ENCODE results near the gene HNRNPDL.

HNRNPDL gene

GRCh38 chr4:82382751-82383150 is 47.5 kb downstream of the HNRNPDL start:
- H3K27ac ChIP-seq (replicated peaks): no peak overlapping the region
- no peak overlapping the region for H3K4me3 ChIP-seq (replicated peaks; ENCODE audit: insufficient read depth, low read length)
- no peak for TF ChIP-seq SPI1 (IDR thresholded peaks at IDR 0.05; ENCODE audit: borderline replicate concordance, low read depth)
- no peak for TF ChIP-seq POLR2AphosphoS5 (IDR thresholded peaks at IDR 0.05; ENCODE audit: low read depth)
- TF ChIP-seq GABPA (IDR thresholded peaks at IDR 0.05; ENCODE audit: low read depth): no peak
- TF ChIP-seq CTCF (IDR thresholded peaks at IDR 0.05; ENCODE audit: insufficient read depth, low read length): no peak
- no peak for TF ChIP-seq REST (IDR thresholded peaks at IDR 0.05; ENCODE audit: insufficient replicate concordance, low read depth)
- DNase-seq (ENCODE audit: low read depth in 1 of 2, low spot score in 1 of 2): no peak
- no peaks in the 10 kb centered on the region for H3K27me3 ChIP-seq (ENCODE audit: insufficient read depth, poor library complexity, severe bottlenecking)

- no peak for TF ChIP-seq SPI1 (IDR thresholded peaks at IDR 0.05; ENCODE audit: borderline replicate concordance, low read depth)
- no peak for TF ChIP-seq REST (IDR thresholded peaks at IDR 0.05; ENCODE audit: insufficient replicate concordance, low read depth)
- no peak for TF ChIP-seq POLR2AphosphoS5 (IDR thresholded peaks at IDR 0.05; ENCODE audit: low read depth)
- TF ChIP-seq CTCF (IDR thresholded peaks at IDR 0.05; ENCODE audit: insufficient read depth, low read length): no peak
- no peak for TF ChIP-seq GABPA (IDR thresholded peaks at IDR 0.05; ENCODE audit: low read depth)
- no peak overlapping the region for H3K27ac ChIP-seq (replicated peaks)
- DNase-seq (ENCODE audit: low read depth in 1 of 2, low spot score in 1 of 2): no peak
These were observed 48.5 kb downstream of the HNRNPDL start for GRCh38 chr4:82381661-82382296.

GRCh38 chr4:82381235-82381634 is 49.0 kb downstream of the HNRNPDL start:
- Histone ChIP-seq H3K4me3 (replicated peaks; ENCODE audit: insufficient read depth, low read length) (no peak overlapping the region), H3K27me3 (ENCODE audit: insufficient read depth, poor library complexity, severe bottlenecking) (no peaks in the 10 kb centered on the region), H3K27ac (replicated peaks) (no peak overlapping the region)
- TF ChIP-seq GABPA (IDR thresholded peaks at IDR 0.05; ENCODE audit: low read depth): no peak
- DNase-seq (ENCODE audit: low read depth in 1 of 2, low spot score in 1 of 2): no peak

More at GRCh38 chr4:82381661-82382296, 48.5 kb downstream of the HNRNPDL start:
- H3K4me3 ChIP-seq (replicated peaks; ENCODE audit: insufficient read depth, low read length): no peak overlapping the region
- H3K27me3 ChIP-seq (ENCODE audit: insufficient read depth, poor library complexity, severe bottlenecking): no peaks in the 10 kb centered on the region

GRCh38 chr4:82380831-82381230 is 49.4 kb downstream of the HNRNPDL start:
- Histone ChIP-seq H3K27me3 (ENCODE audit: insufficient read depth, poor library complexity, severe bottlenecking) (no peaks in the 10 kb centered on the region), H3K4me3 (replicated peaks; ENCODE audit: insufficient read depth, low read length) (no peak overlapping the region), H3K27ac (replicated peaks) (no peak overlapping the region)
- TF ChIP-seq SPI1 (IDR thresholded peaks at IDR 0.05; ENCODE audit: borderline replicate concordance, low read depth) (no peak), REST (IDR thresholded peaks at IDR 0.05; ENCODE audit: insufficient replicate concordance, low read depth) (no peak), GABPA (IDR thresholded peaks at IDR 0.05; ENCODE audit: low read depth) (no peak), POLR2AphosphoS5 (IDR thresholded peaks at IDR 0.05; ENCODE audit: low read depth) (no peak), CTCF (IDR thresholded peaks at IDR 0.05; ENCODE audit: insufficient read depth, low read length) (no peak)
- no peak for DNase-seq (ENCODE audit: low read depth in 1 of 2, low spot score in 1 of 2)

Measured in HL-60 (cell line).